Neural crest cell (in vitro differentiated cells): ENCODE results near the gene OTOF. TPM values are rescaled to one million over a fixed set of nuclear protein-coding genes. Genes with fewer than 3 reads are reported as not detected.
"Not testable (repeated sequence)": the region's sequence is repeated elsewhere in the genome, so short reads cannot be mapped to it uniquely, and the experiment has no call there.

ENCODE experiments used
- DNase-seq: peaks from one replicate; pipeline ENCODE4 v3.0.0; 2021; ENCODE audit warnings: low read depth, mixed read lengths, low spot score
- H3K27ac Mint-ChIP-seq: one replicate; pipeline ENCODE4 v1.8.0; 2021; ENCODE audit warnings: mild to moderate bottlenecking, mixed read lengths; ENCODE audit not compliant: unreplicated experiment
- H3K27me3 Mint-ChIP-seq: 2 replicates; pipeline ENCODE4 v1.8.0; 2021; ENCODE audit warnings: low read depth, mild to moderate bottlenecking, mixed read lengths
- H3K36me3 Mint-ChIP-seq: 2 replicates; pipeline ENCODE4 v1.8.0; 2021; ENCODE audit warnings: low read depth, mild to moderate bottlenecking, mixed read lengths
- H3K4me1 Mint-ChIP-seq: 2 replicates; pipeline ENCODE4 v1.8.0; 2021; ENCODE audit warnings: mixed read lengths
- H3K4me3 Mint-ChIP-seq: one replicate; pipeline ENCODE4 v1.8.0; 2021; ENCODE audit warnings: mild to moderate bottlenecking, mixed read lengths
- H3K9me3 Mint-ChIP-seq: 2 replicates; pipeline ENCODE4 v1.8.0; 2021; ENCODE audit warnings: mixed read lengths
- total RNA-seq: library from RNA; stranded (reverse); gene quantifications from 2 replicates; pipeline ENCODE4 v1.2.1, GENCODE V29; 2021
- TF ChIP-seq, protein P1 (sequence below): fragments of 200-600 bp; sonication (generic); conservative IDR thresholded peaks from 2 replicates; pipeline ENCODE4 v1.5.0; 2021; ENCODE audit warnings: antibody characterized with exemption, mild to moderate bottlenecking

OTOF gene
- total RNA-seq, 1 donor from 2014 or later, result 0.19 TPM

DNA sequence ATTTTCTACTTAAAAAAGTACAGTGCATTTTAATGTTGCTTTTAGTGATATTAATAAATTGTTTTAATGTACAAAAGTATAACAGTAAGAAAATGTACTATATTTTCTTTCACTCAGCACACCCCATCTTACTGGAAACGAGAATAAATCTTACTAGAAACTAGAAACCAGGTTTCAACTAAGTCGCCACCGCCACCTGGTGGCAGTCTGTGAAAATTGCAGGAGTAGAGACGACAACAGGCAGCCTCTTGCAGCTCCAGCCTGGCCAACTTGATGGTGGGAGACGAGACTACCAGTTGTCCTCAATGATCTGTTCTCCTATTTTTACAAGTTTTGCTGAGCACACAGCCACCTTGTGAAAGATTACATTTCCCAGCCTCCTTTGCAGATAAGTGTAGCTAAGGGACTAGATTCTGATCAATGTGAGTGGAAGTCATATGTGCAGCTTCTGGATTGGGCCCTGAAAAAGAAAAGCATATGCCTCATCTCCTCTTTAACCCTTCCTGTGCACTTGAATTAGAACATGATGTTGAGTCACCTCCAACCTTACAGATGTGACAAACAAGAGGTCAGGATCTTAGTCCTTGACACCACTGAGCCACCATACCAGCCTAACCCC, 8.7 kb downstream of the OTOF start:
- peaks cover 7% of the 10 kb centered on the region for H3K9me3 Mint-ChIP-seq
- peak; percentile 60 for DNase-seq

DNA sequence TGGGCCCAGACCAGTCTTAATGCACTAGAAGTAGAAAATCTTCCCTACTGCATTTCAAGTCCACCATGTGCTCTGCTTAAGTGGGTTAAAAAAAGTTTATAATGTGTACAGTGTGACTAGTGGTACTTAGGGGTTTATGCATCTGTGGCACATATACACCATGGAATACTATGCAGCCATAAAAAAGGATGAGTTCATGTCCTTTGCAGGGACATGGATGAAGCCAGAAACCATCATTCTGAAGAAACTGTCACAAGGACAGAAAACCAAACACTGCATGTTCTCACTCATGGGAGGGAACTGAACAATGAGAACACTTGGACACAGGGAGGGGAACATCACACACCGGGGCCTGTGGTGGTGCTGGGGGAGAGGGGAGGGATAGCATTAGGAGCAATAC, 9.4 kb downstream of the OTOF start:
- H3K4me1 Mint-ChIP-seq, H3K27me3 Mint-ChIP-seq, H3K9me3 Mint-ChIP-seq, H3K27ac Mint-ChIP-seq, H3K4me3 Mint-ChIP-seq, H3K36me3 Mint-ChIP-seq, DNase-seq: not testable (repeated sequence)

More for the DNA sequence above, 8.7 kb downstream of the OTOF start:
- TF ChIP-seq, protein P1, sequence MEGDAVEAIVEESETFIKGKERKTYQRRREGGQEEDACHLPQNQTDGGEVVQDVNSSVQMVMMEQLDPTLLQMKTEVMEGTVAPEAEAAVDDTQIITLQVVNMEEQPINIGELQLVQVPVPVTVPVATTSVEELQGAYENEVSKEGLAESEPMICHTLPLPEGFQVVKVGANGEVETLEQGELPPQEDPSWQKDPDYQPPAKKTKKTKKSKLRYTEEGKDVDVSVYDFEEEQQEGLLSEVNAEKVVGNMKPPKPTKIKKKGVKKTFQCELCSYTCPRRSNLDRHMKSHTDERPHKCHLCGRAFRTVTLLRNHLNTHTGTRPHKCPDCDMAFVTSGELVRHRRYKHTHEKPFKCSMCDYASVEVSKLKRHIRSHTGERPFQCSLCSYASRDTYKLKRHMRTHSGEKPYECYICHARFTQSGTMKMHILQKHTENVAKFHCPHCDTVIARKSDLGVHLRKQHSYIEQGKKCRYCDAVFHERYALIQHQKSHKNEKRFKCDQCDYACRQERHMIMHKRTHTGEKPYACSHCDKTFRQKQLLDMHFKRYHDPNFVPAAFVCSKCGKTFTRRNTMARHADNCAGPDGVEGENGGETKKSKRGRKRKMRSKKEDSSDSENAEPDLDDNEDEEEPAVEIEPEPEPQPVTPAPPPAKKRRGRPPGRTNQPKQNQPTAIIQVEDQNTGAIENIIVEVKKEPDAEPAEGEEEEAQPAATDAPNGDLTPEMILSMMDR, result peak; percentile 83
- Mint-ChIP-seq H3K4me3 (no peak overlapping the region), H3K27ac (no peak overlapping the region), H3K4me1 (no peaks in the 10 kb centered on the region), H3K36me3 (no peaks in the 10 kb centered on the region), H3K27me3 (no peaks in the 10 kb centered on the region)

DNA sequence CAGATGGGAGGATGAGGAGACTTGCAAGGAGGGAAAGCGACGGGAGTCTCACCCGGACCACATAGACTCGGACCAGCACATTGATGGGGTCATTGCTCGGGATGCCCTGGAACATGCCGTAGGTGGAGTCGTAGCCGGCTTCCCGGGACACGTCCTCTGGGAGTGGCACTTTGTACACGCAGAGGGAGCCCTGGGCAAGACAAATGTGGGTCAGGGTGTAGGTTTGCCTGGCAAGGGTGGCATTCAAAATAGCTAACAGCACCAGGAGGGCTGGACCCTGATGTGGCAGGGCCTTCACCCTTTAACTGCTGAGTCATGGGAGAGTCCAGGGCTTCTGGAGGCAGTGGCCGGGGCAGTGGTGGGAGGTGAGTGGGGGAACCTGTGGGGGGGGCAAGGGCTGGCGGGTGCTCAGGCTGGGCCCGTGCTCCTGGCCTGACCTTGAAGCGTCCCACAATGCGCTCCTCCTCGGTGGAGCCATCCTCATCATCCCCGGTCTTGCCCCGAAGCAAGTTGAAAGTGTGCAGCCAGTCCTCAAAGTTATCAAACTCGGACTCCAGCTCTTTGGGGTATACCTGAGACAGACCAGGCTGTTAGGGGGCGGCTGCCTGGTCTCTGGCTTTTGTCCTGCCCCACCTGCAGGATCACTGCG, 11.1 kb downstream of the OTOF start:
- H3K36me3 Mint-ChIP-seq, result no peaks in the 10 kb centered on the region
- TF ChIP-seq, protein P1, result no peak
- H3K27me3 Mint-ChIP-seq, result no peaks in the 10 kb centered on the region
- DNase-seq, result no peak
- no peak overlapping the region for H3K4me3 Mint-ChIP-seq
- no peak overlapping the region for H3K27ac Mint-ChIP-seq
- H3K9me3 Mint-ChIP-seq, result peaks cover 3% of the 10 kb centered on the region
- no peaks in the 10 kb centered on the region for H3K4me1 Mint-ChIP-seq

DNA sequence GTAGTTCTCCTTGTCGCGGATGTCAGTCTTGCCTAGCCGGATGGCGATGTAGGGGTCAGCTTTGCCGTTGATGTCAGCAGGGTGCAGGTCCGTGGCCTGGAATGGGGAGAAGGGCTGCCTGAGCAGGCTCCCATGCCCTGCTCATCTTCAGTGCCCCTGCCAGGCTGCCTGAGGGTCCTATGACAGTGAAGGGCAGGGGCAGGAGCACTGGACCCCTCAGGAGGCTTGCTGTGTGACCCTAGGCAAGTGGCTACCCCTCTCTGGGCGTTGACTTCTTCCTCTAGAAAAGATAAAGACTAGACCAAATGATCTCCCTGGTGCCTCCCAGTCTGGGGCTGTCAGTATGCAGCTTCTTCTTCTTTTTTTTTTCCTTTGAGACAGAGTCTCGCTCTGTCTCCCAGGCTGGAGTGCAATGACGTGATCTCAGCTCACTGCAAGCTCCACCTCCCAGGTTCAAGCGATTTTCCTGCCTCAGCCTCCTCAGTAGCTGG, 11.9 kb downstream of the OTOF start:
- Mint-ChIP-seq H3K4me1 (no peaks in the 10 kb centered on the region), H3K4me3 (no peak overlapping the region)

DNA sequence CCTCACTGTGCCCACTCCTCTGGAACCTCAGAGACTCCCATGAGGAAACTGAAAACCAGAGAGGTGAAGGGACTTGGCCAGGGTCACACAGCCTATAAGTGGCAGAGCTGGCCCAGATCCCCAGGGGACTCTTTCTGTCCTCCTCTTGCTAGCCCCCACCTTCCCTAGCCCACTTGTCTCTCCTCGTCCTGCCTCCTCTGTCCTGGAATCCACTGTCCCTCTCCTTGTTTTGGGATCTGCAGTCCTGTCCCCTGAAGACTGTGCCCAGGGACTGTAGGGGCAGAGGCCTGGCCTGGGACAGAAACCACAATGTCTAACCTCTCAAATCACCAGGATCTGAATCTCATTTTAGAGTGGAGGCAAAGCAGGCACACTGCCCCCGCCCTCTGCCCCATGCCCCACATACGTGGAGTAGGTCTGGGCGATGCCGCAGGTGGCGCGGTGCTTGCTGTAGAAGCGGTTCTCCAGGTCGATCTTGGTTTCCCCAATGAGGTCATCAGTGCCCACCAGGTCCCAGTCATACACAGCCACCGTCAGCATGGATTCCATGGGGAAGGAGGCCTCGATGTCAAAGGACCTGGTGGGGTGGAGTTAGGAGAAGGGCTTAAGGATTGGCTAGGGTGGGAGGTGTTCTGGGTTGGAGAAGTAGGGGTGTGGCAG, 12.5 kb downstream of the OTOF start:
- peak overlapping the region; percentile 43 for H3K27ac Mint-ChIP-seq
- no peaks in the 10 kb centered on the region for H3K4me1 Mint-ChIP-seq
- H3K36me3 Mint-ChIP-seq, result no peaks in the 10 kb centered on the region
- TF ChIP-seq, protein P1, result no peak
- H3K4me3 Mint-ChIP-seq, result no peak overlapping the region
- DNase-seq, result no peak
- H3K9me3 Mint-ChIP-seq, result peaks cover 3% of the 10 kb centered on the region
- no peaks in the 10 kb centered on the region for H3K27me3 Mint-ChIP-seq

More for the DNA sequence above, 11.9 kb downstream of the OTOF start:
- TF ChIP-seq, protein P1, result no peak
- Mint-ChIP-seq H3K36me3 (no peaks in the 10 kb centered on the region), H3K27ac (no peak overlapping the region), H3K9me3 (peaks cover 3% of the 10 kb centered on the region), H3K27me3 (no peaks in the 10 kb centered on the region)
- DNase-seq, result no peak
